ENCODE data around the gene GSE1. TPM values are rescaled to one million over a fixed set of nuclear protein-coding genes. Genes with fewer than 3 reads are reported as not detected.

Gene GSE1
- total and polyA plus RNA-seq, 9 of the 15 experiments (the other 6 are each of a cell fraction or from before 2014, with no cell fraction given) = 12.2 to 244 (median 57.9) TPM

- WGBS (ENCODE audit: insufficient coverage, low coverage, missing lambda C conversion rate) = 81% methylated on average over 8 of the region's 9 CpGs
- Histone ChIP-seq H3K36me3 (ENCODE audit: control insufficient read depth, insufficient read depth, low read length) (peaks cover 57% of the 10 kb centered on the region), H3K9me1 (ENCODE audit: control insufficient read depth, insufficient read depth, low read length) (peaks cover 4% of the 10 kb centered on the region), H3K4me1 (replicated peaks in 1 of 2; ENCODE audit: control insufficient read depth in 2 of 2, insufficient read depth in 2 of 2, low read length in 2 of 2) (peaks cover 90 to 98% of the 10 kb centered on the region in 2 experiments), H3K79me2 (ENCODE audit: control insufficient read depth, insufficient read depth, low read length) (peaks cover 100% of the 10 kb centered on the region), H4K20me1 (replicated peaks; ENCODE audit: control insufficient read depth, insufficient read depth, low read length) (peaks cover 51% of the 10 kb centered on the region), H3K27me3 (ENCODE audit: control insufficient read depth in 2 of 2, insufficient read depth in 2 of 2, low read length in 2 of 2) (no peaks in the 10 kb centered on the region), H3K27ac (ENCODE audit: extremely low read depth, low read depth, low read length) (peak overlapping the region; percentile 94), H3K4me3 (no peak overlapping the region), H3K4me2 (ENCODE audit: insufficient read depth, low read length) (peak overlapping the region; percentile 80), H2AFZ (ENCODE audit: low read depth, low read length) (no peak overlapping the region), H3K9me3 (replicated peaks; ENCODE audit: control insufficient read depth, insufficient read depth, low read depth, low read length) (no peaks in the 10 kb centered on the region), H3K9ac (ENCODE audit: insufficient read depth in 1 of 2, low read depth in 2 of 2, low read length in 2 of 2) (peak overlapping the region; percentile 74 to 89; a peak in 3 of 4 replicates)
- TF ChIP-seq POLR2G (IDR thresholded peaks at IDR 0.05; ENCODE audit: low read depth, low read length) (peak; percentile 52; the same call in 1 of the 2 replicates), NCOA2 (IDR thresholded peaks at IDR 0.05; ENCODE audit: partially characterized antibody in 2 of 2) (no peak), SMARCA4 (IDR thresholded peaks at IDR 0.05) (no peak), RBFOX2 (IDR thresholded peaks at IDR 0.05; ENCODE audit: low read depth, low read length) (peak; percentile 56; the same call in 1 of the 2 replicates), SNIP1 (IDR thresholded peaks at IDR 0.05; ENCODE audit: low read depth) (no peak), SNRNP70 (optimal IDR thresholded peaks at IDR 0.05; ENCODE audit: low read depth, low read length) (no peak), BHLHE40 (IDR thresholded peaks at IDR 0.05; ENCODE audit: low read length) (no peak), SUPT5H (IDR thresholded peaks at IDR 0.05) (0 out of 2 replicates have a peak, but pooled peaks have one; percentile 13), TCF3 (CRISPR knock-in tag; IDR thresholded peaks at IDR 0.05) (no peak), HEY1 (CRISPR knock-in tag; IDR thresholded peaks at IDR 0.05; ENCODE audit: borderline replicate concordance) (no peak), NR2C1 (IDR thresholded peaks at IDR 0.05) (no peak), NR2C1 (tag; IDR thresholded peaks at IDR 0.05) (no peak), RERE (CRISPR knock-in tag; IDR thresholded peaks at IDR 0.05; ENCODE audit: borderline replicate concordance) (no peak), SMAD2 (IDR thresholded peaks at IDR 0.05; ENCODE audit: low read depth, low read length) (no peak), RBM39 (optimal IDR thresholded peaks at IDR 0.05; ENCODE audit: low read depth, low read length) (peak; percentile 7)
- POLR2A ChIA-PET = interaction anchor here (1.0 to 5.1 kb wide), 4 partner anchors 13 to 112 kb away, joined by 4 to 57 read pairs (median 16); no protein-coding TSS in a partner anchor
- ATAC-seq = no peak
- intact Hi-C loops (cut with micrococcal nuclease) (loop anchor here (10.0 kb wide), 1 partner anchor 231 kb away; no protein-coding TSS in a partner anchor), in situ Hi-C loops (cut with MboI) (no loop called here)
- no TSS peak for BruUV-seq (replicated peaks)
- DNase-seq (ENCODE audit: extremely low read depth in 1 of 4, low spot score in 3 of 4) = no peak
- no peak for FAIRE-seq
- CTCF ChIA-PET (ENCODE audit: low intra/inter-chr PET ratio) = interaction anchor here (3.0 kb wide), 1 partner anchor 45 kb away, joined by 15 read pairs; no protein-coding TSS in a partner anchor
Observed at GRCh38 chr16:85565340-85565739, 47.8 kb upstream of the GSE1 start.
